Activated CD8-positive, alpha-beta memory T cell treated with anti-CD3 and anti-CD28 coated beads, Interleukin-2, amount 50 U/mL, for 24 hours (primary cell): Measurements from ENCODE around the gene ERI3.

Experiments used
- DNase-seq: peaks from one replicate; pipeline ENCODE4 v3.0.0-alpha.2; 2020; ENCODE audit errors: extremely low read depth

The ERI3 gene, protein sequence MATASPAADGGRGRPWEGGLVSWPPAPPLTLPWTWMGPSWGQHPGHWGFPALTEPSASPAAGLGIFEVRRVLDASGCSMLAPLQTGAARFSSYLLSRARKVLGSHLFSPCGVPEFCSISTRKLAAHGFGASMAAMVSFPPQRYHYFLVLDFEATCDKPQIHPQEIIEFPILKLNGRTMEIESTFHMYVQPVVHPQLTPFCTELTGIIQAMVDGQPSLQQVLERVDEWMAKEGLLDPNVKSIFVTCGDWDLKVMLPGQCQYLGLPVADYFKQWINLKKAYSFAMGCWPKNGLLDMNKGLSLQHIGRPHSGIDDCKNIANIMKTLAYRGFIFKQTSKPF

DNA sequence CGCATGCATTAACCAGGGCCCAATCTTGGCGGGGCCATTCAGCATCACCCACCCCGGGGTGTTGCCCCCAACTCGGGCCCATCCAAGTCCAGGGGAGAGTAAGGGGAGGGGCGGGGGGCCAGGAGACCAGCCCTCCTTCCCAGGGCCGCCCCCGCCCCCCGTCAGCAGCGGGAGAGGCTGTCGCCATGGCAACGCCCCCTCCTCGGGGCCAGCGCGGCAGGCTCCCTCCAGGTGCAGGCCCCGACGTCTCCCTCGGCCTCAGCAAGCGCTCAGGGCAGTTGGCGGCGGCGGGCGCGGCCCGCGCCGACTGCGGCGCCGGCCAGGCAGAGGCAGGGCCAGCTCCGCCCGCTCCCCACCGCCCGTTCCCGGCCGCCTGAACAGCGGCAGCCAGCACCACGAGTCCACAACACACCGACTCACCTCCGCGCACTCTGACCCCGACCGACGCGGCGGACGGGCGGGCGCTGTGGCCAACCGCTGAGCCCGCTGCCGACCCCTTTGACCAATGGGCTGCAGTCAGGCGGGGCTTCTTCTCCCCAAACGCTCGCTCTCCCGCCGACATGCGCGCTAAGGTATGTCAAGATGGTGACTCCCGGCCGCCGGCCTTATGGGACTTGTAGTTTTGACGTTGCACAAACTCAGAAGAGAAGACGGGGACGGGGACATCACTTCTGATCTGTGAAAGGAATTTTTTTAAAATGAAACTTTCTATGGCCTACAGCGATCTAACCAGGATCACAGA, at the start of gene ERI3:
Gene ERI3, minus strand, starts transcription at position 418 of the 742 bp plus-strand sequence. Its CDS starts 231 bp downstream, at position 187.
- peak; percentile 91 for DNase-seq

DNA sequence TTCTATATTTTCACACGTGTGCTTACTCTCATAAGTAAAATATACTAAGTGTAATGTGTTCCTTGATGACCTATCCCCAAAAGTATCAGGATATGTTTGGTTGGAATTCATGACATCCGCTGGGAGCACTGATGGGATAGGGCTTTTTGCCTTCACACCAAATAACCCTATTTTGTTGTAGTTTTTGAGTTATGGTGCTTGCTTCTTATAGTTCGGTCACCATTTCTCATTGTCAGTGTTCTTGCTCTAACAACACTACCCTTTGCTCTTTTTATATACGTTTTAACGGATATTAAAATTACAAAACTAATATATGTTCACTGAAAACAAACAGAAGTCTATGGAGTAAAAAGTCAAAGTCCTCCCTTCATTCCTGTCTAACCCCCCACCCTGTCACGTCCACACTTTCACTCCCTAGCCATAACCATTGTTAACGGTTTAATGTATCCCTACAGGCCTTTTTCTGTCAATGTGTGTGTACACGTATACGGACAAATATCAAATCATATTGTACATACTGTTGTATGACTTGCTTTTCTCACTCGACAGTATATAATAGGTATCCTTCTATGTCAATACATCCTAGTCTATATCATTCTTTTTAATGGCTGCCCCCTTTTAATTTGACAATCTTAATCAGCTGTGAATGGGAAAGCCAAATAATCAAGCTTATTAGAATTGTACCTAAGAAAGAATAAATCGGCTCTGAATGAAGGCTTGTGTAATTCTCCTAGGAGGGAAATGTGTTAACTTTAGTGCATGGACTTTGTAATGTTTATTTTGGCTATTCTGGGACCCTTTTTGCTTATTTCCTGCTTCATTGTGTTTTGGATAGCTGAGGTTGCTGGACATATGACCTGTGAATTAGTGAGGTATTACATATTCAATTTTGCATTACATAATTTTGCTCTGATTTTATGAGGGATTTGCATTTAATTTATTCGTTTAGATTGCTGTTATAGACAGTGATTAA, 46.5 kb upstream of the ERI3 start:
- no peak for DNase-seq

DNA sequence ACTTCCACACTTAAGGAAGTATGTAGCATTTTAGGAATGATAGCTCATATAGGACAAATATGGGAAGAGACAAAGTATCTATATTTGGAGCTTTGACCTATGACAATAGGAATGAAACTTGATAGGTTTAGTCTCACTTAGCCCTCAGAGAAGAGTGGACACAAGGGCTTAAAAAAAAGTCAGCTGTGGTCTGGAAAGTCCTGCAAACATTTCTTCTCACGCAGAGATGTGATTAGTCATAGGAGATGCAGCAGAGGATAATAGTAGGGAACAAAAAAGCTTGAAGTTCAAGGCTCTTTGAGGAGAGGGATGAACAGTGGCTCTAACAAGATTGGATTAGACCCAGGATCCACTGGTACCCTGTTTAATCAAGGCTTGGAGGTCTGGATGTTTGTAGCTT, 35.2 kb upstream of the ERI3 start:
- DNase-seq, result no peak

DNA sequence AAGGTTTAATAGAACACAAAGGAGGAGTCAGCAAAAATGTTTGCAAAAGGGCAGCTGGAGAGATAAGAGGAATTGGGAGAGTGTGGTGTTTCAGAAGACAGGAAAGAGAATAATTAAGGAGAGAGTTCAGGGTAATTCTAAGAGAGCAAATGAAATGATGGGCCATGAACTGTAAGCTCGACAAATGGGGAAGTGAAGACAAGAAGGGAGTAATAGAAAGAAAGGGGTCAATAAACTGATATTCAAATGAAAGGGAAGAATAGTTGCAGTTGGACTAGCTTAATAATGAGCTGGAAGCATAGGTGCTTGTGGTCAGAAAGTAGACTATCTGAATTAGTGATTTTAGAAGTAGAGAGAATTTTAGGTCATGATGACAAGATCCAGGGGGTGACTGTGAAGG, 34.4 kb upstream of the ERI3 start:
- no peak for DNase-seq

DNA sequence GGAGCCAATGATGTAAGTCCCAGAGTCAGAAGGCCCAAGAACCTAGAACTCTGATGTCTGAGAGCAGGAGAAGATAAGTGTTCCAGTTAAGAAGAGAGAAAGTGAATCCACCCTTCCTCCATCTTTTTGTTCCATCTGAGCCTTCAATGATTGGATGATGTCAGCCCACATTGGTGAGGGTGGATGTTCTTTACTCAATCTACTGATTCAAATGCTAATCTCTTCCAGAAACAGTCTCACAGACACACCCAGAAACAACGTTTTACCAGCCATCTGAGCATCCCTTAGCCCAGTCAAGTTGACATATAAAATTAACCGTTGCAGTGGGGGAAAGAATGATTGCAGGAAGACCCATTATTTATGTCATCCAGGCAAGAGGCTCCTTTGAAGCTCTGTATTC, 33.5 kb upstream of the ERI3 start:
- no peak for DNase-seq

DNA sequence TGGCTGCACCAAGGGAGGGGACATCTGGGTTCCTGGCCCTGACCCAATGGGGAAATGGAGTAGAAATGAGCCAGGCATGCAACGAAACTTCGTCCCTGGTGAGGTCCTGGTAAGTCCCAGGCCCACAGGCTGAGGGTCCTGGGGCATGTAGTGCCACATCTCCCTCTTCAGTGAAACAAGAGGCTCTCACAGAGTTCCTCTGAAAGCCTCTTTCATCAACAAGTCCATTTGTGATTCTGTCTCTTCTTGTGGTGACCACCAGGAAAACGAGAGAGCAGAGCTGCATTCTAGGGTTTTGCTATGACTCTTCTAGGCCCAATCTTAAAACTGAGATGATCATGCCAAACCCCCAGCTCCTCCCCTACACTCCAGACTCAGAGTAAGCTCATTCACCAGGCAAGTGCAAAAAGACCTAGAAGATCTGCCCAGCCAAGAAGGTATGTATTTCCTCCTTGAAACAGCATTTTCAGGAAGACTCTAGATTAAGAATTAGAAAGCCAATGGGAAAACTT, 25.7 kb upstream of the ERI3 start:
- no peak for DNase-seq

DNA sequence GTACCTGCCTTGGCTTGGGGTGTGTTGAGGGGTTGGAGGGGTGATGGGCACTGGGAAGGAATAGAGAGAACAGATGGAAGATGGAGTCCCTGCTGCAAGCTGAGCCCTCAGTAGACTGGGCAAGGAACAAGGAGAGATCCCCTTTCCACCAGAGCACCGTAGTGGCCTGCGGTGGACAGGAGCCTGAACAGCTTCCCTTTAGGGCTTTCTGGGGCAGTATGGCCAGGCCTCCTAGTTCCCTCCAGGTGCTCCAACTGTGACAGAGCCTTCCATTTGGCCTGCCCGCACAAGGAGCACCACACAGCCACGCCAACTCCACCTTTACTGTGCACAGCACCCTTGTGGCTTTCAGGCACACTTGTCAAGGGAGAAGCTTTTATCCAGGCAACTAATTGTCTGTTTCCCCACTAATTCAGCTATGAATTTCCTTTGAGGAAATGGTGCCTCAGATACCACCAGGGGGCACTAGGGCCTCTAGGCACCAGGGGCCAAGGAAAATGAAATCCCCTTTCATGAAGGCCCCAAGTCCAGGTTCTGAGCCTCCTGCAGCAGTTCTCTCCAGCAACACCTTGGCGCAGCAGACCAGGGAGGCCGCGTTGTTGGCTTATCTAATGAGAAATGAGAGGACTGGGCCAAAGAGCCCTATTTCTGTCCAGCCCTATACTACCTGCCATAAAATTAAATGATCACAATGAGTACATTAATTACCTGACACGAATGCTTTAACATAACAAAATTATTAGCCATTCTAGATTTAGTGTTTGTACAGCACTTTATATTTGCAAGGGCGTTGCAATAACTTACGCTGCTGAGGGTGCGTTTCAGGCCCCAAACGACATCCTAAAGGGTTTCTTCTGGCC, 23.1 kb upstream of the ERI3 start:
- no peak for DNase-seq

DNA sequence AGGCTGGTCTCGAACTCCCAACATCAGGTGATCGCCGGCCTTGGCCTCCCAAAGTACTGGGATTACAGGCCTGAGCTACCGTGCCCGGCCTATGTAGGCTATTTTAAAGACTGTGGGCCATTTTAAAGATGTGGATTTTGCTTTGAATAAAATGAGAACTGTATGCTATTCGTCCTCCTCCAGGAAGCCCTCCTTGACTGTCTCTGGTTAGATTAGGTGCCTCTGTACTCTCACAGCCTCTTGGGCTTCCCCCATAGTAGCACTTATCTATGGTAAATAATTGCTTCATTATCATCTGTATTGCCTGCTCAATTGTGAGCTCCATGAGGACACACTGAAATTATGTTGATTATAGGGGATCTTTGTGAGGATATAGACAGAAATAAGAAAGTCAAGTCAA, 20.5 kb upstream of the ERI3 start:
- no peak for DNase-seq

DNA sequence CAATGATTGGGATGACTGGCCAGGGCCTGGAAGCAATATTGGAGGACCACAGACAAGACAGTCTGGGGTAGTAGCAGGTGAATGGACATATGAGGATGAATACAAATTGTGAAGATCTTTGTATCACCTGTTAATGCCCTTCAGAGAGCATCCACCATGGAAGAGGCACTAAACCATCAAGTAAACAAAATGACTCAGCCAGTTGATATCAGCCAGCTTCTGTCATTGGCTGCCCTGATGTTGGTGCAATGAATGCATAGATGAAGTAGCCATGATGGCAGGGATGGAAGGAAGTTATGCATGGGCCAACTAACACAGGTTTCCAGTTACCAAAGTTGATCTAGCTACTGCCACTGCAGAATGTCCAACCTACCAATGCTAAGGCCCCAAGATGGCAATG, 16.1 kb upstream of the ERI3 start:
- DNase-seq, result no peak

DNA sequence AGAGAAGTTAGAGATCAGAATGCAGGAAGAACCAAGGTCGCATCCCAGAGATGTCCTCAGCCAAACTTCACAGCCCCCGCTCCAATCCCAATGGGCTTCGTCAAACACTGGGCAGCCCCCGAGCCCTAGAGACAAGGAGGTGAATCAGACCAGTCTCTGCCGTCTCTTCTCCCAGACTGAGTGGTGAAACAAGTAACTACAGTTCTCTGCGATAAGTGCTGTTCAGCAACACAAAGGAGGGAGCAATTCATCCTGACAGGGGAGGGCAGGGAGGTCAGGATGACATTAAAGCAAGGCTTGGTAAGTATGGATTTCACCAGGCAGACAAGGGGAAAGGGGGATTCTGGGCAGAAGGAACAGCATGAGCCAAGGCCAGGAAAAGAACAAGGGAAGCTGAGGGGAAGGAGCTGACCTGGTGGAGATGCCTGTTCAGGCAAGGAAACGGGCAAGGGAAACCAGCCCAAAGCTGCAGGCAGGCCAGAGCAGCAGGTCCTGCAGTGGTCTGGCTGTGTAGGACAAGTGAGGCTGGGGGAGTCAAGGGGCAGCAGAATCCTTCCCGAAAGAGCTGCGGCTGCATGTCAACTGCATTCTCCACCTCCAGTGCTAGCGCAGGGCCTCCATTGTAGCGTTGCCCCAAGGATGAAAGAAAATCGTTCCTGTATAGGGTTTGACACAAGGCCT, 13.6 kb upstream of the ERI3 start:
- DNase-seq, result no peak

DNA sequence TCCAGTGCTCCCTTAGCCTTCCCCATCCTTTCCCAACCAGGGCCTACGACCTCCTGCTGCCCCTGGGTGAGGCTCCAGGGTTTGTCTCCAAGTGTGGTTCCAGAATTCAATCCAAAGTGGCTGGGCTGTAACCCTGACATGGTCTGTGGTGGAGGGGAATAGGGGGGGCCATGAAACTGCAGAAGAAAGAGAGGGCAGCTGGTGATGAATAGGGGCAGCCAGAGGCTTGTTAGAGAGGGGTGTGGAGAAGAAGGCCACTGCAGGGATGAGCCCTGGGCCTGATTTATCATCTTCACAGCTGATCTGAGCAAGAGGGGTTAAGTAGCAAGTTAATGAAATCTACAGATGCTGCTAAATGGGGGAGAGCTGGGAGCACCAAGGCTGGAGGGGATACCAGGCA, 12.9 kb upstream of the ERI3 start:
- no peak for DNase-seq

DNA sequence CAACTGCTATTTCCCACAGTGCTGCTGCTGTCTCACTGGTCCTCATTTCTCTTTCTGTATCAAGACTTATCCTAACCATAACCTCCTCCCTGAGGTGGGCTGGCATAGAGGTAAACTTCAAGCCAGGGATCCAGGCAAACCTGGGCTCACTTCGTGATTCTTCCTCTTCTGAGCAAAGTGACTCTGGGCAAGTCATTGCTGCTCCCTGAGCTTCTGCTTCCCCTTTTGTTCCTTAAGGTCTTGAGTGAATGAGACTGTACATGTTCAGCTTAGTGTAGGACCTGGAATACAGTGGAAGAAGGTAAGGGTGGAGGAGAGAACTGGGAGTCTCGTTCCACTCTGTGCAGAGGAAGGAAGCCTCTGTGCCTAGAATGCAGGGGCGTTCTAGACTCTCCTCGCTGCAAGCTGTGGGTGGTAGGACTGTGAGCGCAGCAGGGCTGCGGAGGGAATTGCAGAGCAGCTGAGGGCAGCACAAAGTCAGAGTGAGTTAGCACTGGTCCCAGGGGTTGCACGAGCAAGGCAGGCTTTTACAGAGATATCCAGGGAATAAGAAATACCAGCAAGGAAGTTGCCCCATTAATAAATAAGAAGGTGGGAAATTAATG, 11.4 kb upstream of the ERI3 start:
- DNase-seq, result no peak

DNA sequence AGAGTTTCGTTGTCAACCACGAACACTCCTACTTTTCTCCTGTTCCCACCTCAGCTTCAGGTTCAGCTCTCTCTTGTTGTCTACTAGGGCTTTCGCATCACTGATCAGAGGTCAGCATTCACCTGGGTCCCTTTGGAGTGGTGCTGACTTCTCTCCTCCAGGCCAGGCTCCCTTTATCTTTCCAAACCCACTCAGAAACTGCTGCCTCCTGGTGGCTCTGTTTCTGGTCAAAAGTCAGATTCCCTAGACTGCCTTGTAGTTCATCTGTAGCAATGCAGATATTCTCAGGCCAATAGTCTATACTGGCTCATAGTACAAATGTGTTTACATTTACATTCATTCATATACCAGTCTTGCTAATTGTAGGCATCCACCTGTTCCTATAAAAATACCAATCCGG, 6.4 kb upstream of the ERI3 start:
- DNase-seq, result no peak

DNA sequence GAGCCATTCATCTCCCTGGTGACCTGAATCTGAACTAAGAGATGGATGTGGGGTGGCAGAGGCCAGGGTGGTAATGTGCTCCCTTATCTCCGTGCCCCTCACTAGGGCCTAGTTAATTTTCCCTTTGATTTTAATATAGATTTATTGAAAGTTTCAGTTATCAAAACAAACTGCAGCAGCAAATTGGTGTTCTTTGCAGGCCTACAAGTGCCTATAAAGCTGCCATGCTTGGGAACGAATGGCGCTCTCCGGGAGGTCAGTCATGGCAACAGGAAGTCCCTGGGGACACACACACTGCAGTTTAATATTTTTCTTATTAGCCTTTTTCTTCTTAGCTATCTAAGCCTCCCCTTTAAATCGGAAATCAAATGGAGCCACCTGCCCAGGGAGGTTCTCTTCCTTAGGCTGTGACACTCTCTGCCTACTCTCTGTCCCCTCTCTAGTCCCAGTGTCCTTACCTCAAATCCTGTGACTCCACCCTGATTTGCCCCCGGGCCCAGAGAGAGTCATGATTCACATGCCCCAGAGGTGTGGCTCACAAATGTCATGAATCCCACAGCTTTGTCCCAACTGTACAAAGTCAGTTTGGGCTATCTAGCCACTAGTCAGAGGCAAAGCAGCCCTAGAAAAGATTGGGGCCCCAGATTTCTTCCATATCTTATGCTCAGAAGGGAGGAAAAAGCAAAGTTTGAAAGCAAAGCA, 4.3 kb upstream of the ERI3 start:
- no peak for DNase-seq

DNA sequence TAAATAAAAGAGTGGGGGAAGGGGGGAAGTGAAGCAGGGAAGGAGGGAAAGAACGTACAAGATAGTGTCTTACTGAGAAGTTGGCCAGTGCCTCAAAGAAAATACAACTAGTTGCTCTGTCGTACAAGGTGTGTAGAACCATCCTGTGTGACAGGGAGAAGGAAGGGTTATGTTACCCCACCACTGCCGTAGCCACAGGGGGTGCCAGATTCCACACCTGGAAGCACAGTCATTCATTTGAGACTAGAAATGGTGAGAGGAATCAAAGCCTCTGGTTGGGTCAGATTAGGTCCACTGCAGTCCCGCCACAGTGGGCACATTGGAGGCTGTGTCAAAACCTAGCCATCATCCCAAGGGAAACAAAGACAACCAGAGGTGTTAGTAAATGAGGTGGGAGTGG, 2.7 kb upstream of the ERI3 start:
- DNase-seq, result no peak

DNA sequence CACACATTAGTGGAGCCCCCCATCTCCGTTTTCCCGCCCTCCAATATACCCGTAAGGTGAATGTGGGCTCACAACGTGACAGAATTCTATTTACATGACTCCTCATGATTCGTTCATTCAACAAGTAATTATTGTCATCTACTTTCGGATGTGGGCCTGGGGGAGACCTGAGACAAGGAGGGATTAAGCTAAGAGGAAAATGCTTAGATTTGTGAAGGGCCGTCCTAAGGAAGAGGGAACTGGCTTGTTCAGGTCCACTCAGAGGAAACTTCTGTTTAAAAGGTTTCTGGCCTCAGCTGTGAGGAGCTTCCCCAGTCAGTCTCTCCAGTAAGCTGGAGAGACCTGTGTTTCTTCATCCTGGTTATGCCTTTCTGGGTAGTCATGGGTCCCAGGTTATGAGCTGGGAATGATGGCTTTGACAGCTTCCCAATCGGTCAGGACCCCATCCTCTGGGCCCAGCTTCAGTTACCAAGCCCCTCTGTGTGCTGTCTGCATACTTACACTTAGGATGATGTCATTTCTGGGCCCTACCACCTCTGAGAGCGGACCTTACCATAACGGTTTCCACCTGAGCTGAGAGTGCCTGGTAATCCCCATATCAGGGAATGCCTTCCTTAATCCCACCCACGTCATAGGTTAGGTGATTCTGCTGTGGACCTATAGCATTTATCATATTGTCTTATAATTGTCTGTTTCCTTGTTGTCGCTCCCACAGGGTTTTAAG, 687 bp upstream of the ERI3 start:
- DNase-seq, result no peak

DNA sequence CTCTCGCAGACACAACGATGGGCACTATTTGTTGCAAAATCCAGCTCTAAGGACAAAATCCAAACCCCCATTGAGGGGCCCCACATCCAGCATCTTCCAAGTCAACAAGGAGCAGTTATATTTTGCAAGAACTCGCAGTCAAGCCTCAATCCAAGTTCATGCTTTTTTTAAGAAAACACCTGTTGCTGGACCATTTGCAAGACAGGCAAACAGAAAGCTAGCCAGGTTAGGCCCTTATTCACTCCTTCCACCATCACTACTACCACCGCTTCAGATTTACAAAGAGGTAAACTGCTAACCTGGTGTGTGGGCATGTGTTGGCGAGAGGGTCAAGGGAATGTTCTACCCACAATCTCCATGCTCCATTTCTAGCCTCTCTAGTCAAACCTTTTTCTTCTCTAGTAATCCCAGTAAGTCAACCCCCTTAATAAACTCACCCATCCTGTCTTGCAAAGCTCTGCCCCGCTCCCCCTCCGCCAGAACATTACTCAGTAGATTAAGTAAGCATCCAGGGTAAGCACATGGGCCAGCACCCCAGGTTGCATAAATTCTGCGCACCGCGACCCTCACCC, 703 bp downstream of the ERI3 start:
- DNase-seq, result no peak

DNA sequence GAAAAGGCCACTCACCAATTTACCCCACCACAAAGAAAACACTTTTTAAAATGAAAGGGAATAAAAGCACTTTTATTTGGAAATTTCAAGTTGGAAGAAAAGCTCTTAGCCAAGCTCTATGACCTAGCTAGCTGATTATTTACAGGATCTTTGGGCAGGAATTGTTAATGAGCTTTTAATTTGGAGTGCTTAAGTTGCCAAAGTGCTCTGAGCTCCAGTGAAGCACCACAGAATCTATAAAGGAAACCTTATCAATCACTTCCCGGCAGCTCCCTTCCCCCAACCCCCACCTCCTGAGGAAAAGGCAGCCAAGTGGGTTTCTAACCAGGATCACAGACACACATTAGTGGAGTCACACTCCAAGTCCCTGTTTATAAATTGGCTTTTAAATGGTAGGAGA, 1.5 kb downstream of the ERI3 start:
- no peak for DNase-seq
